NCI-H748 treated with DMSO at 0.1 percent for 48 hours (cell line): ENCODE results near the gene HMCN2.

Experiments used
- DNase-seq: peaks from one replicate; lab custom pipeline; 2025; lab: John Stamatoyannopoulos, UW

HMCN2 gene, protein sequence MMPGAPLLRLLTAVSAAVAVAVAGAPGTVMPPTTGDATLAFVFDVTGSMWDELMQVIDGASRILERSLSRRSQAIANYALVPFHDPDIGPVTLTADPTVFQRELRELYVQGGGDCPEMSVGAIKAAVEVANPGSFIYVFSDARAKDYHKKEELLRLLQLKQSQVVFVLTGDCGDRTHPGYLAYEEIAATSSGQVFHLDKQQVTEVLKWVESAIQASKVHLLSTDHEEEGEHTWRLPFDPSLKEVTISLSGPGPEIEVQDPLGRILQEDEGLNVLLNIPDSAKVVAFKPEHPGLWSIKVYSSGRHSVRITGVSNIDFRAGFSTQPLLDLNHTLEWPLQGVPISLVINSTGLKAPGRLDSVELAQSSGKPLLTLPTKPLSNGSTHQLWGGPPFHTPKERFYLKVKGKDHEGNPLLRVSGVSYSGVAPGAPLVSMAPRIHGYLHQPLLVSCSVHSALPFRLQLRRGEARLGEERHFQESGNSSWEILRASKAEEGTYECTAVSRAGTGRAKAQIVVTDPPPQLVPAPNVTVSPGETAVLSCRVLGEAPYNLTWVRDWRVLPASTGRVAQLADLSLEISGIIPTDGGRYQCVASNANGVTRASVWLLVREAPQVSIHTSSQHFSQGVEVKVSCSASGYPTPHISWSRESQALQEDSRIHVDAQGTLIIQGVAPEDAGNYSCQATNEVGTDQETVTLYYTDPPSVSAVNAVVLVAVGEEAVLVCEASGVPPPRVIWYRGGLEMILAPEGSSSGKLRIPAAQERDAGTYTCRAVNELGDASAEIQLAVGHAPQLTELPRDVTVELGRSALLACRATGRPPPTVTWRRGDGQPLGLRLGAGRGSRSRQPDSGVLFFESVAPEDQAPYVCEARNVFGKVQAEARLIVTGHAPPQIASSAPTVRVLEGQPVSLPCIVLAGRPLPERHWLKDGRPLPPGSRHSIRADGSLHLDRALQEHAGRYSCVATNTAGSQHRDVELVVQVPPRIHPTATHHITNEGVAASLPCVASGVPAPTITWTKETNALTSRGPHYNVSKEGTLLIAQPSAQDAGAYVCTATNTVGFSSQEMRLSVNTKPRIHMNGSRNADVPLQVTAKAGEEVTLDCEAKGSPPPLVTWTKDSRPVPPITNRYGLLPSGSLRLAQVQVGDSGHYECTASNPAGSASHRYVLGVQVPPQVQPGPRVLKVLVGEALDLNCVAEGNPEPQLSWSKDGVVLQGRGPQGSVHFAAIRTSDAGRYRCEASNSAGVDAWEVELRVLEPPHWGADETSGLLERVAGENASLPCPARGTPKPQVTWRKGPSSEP (N-terminal part only)

DNA sequence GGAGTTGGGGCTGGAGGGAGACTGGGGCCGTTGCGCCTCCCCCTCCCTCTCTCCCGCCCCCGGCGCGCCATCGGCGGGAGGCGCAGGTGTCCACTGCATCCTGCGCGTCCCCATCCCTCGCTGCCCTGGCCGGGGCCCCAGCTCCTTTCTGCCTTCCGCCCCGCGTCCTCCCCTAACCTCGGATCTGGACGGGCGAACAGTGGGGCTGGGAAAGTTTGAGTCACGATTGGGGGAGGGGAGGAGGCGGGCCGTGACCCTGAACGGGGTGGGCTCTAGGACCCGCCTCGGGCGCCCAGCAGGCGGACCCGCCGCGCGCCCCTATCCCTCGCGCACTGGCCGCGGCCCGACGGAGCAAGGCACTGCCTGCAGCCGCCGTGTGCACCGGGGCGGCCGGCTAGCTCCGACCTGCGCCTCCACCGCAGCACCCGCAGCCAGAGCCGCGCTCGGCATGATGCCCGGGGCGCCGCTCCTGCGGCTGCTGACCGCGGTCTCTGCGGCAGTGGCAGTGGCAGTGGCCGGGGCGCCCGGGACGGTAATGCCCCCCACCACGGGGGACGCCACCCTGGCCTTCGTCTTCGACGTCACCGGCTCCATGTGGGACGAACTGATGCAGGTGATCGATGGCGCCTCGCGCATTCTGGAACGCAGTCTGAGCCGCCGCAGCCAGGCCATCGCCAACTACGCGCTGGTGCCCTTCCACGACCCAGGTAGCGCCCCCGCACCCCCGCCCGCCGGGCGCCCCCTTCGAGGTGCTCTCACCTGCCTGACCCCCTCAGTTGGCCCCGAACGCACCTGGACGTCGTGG lies at the start of gene HMCN2:
TSS of gene HMCN2 (plus strand) at position 330 of the 805 bp plus-strand sequence. CDS start at position 449, 119 bp downstream.
- no peak for DNase-seq

DNA sequence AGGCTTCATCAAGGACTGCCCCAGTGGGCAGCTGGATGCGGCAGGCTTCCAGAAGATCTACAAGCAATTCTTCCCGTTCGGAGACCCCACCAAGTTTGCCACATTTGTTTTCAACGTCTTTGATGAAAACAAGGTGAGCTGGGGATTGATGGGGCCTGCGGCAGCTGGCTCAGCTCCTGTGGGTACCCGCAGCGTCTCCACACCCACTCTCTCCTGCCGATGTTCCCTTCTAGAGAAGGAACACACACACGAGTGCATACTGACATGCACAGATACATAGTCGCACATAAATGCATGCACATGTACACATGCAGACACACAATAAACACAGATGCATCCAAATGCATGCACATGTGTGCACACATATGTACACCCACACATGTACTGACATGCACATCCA lies 47.7 kb upstream of the HMCN2 start:
- no peak for DNase-seq

DNA sequence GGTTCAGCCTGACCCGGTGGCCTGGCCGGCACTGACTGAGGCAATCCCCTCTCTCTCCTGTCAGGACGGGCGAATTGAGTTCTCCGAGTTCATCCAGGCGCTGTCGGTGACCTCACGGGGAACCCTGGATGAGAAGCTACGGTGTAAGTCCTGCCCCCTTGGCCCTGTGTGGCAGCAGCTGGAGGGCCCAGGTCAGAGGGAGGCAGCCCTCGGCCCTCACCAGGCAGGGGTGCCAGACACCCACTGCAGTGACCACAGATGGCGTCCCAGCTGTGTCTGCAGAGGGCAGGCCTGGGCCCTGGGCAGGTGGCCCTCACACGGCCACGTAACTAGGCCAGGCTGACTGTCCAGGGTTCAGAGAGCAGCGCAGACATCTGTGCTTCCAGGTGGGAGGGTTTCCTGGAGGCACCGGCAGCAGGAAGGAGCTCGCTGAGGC lies 45.9 kb upstream of the HMCN2 start:
- DNase-seq, result no peak

DNA sequence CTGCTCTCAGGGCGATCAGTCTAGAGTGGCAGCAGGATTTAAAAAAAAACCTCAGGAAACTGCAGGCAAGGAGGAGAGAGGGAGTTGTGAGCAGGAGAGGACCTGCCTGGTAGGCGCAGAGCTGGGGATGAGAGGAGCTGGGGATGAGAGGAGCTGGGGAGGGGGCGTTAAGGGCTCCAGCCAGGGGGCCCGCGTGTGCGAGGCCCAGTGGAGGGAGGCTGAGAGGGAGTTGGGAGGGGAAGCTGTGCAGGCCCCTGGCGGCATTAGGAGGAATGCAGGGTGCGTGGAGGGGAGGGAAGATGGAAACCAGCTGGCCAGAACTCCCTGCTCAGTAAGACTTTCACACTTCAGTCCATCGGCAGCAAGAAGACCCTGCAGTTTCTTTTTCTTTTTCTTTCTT lies 45.2 kb upstream of the HMCN2 start:
- DNase-seq, result no peak

DNA sequence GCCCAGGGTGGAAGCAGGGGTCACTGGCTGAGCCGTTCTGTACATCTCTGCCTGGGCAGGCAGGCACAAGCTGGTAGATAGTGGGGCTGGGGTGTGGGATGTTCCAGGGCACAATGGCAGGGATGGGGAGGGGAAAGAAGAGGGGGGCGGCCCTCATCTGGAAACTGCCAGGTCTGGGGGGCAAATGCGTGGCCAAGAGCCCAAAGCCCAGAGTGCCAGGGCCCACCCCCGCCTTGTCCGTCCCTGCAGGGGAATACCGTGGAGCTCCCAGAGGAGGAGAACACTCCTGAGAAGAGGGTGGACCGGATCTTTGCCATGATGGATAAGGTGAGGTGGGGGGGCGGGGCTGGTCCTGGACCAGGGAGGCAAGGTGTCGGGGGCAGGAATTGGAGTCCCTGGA lies 42.7 kb upstream of the HMCN2 start:
- no peak for DNase-seq

DNA sequence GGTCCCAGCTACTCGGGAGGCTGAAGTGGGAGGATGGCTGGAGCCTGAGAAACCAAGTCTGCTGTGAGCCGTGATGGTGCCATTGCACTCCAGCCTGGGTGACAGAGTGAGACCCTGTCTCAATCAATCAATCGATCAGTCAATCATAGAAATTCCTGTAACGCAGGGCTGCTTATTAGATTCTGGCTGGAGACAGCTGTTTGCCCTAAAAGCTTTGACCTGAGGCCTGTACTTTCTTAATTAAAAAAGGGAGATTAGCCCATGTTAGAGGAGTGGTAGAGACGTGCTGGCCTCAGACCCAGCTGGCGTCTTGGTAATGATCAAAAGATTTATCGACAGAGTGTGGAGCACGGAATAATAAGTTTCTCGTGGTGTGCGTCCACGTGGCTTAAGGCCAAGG lies 40.5 kb upstream of the HMCN2 start:
- no peak for DNase-seq

DNA sequence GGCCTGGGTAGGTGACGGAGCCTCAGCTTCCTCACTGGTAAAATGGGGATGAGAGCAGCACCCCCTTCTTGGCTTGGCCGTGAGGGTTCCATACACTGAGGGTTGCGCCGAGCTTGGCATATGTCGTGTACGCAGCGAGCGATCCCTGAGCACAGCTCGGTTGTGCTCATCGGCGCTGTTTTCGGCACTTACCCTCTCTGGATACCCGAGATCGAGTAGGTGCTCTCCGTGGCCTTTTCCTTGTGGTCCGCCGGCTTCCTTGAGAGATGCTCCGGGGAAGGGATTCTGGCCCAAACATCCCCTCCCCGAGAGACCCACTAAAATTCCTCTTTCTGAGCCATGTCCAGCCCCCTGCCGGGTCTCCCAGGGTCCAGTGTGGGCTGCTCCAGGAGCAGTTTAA lies 40.0 kb upstream of the HMCN2 start:
- DNase-seq, result no peak

DNA sequence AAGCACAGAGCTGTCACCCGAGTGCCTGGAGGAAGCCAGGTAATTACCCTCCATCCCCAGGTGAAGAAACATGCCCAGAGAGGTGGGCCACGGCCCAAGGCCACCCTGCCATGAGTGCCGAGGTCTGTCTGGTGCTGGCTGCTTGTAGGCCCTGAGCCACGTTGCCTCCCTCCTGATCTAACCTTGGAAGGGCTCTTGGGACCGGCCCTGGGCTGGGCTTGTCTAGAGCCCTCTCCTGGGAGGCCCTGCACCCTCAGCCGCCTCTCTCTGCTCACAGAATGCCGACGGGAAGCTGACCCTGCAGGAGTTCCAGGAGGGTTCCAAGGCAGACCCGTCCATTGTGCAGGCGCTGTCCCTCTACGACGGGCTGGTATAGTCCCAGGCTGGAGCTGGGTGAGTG lies 39.4 kb upstream of the HMCN2 start:
- DNase-seq, result no peak

DNA sequence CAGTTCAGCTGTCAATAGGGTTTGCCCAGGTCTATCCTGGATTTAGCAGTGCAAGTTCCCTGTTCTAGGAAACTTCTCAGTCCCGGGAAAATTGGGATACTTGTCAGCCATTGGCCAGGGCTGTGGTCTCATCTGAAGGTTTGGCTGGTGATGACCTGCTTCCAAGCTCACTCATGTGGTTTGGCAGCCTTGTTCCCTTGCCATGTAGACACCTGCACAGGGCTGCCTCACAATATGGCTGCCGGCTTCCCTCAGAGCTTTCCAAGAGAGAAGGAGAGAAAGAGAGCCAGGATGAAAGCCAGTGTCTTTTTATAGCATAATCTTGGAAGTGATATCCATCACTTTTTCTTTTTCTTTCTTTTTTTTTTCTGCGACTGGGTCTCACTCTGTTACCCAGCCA lies 37.7 kb upstream of the HMCN2 start:
- no peak for DNase-seq

DNA sequence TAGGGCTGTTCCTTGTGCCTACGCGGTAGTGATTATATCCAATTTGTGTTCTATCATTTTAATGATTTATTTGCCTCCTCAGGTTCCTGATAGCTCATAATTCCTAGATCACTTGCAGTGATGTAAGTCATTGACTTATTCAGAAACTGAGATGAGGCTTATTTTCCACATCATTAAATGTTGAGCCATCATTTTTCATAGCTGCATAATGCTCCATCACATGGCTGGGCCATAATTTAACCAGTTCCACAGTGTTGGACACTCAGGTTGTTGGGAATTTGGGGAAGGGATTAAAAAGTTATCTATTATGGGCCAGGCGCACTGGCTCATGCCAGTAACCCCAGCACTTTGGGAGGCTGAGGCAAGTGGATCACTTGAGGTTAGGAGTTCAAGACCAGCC lies 35.8 kb upstream of the HMCN2 start:
- DNase-seq, result no peak

DNA sequence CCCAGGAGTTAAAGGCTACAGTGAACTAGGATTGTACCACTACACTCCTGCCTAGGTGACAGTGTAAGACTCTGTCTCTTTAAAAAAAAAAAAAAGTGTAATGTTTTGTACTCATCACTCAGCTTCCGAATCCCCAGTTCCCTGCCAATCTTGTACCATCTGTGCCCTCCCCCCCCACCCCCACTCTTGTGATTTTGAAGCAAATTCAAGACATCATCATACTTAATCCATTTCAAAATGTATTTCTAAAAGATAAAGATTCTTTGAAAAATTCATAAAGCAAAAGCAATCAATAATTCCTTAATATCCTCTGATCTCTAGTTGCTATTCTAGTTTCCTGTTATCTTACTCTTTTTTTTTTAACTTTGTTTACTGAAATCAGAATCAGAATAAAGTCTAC lies 34.9 kb upstream of the HMCN2 start:
- DNase-seq, result no peak

DNA sequence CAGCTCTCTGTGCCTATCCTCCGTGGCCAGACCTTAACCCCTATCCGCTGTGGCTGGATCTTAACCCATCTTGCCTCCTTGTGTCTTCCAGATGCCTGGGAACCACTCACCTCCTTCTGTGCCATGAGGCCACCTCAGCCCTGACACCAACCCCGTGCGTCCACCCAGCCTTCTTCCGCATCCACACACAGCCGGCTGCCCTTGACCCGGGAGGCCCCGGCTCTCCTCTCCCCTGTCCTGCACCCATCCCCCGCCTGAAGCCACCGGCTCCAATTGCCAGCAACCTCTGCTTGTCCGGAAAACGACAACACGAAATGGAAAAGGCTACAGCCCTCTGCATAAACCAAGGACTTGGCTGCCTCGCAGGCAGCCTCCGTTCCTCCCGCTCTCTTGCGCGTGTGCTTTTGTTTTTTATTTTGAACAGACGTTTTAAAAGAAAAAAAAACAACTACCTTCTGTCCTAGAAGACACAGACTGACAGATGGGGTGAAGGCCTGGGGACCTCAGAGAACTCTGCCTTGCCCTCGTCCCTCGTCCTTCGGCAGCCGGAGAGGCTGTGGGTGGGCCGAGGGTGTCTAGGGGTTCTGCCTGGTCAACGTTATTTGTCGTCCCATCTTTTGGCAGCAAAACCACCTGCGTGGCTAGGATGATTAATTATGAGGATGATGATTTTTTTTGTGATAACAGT lies 32.5 kb upstream of the HMCN2 start:
- no peak for DNase-seq

DNA sequence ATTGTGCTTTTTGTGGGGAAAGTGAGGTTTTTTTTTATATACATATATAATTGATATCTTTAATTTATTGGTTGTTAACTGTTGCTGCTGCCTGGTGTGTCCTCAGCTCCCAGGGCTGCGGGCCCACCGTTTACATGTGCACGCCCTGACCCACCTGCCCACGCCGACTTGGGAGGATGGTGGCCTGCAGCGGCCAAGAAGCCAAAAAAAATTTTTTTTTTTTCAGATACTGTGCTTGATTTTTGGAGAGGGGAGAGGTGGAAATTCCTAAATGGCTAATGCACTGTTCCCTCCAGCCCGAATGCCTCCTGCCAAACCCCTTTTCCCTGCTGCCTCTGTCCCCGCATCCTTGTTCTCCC lies 32.0 kb upstream of the HMCN2 start:
- DNase-seq, result no peak

DNA sequence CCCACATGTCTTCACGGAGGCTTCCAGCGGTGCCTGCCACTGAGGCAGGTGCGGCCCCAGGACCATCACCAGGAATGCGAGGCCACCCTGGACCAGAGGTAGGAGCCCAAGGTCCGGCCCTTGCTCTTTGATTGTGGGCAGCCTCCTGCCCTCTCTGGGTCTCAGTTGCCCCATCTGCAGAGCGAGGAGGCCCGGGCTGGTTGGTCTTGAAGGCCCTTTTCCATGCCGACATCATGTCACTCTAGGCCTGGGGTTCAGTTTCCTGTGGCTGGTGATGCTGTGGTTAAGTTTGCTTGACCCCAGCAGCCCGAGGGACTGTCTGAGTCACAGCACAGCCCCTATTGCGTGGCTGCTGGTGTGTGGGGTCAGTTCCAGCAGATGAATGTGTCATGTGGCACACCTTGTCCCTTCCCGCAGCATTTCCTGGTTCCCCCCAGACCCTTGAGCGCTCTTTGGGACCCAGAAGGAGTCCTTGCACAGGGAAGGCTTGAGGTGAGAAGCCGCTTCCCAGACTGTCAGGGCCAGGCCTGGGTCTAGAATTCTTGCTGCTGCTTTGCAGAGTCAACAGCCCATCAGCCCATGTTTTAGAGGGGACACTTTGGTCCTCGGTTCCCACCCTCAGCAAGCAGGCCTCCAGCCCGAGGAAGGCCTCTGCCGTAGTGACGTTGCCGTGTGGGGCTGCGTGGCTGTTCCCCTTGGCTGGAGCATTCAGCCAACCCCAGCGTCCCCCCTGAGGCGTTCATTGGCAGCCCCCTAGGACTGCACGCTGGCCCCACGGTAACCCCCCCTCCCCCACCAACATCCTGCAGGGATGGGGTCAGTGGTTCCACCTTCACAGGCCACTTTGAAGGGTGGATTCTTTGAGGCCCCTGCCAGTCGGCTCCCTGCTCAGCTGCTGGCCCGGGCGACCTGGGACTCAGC lies 31.0 kb upstream of the HMCN2 start:
- DNase-seq, result no peak

DNA sequence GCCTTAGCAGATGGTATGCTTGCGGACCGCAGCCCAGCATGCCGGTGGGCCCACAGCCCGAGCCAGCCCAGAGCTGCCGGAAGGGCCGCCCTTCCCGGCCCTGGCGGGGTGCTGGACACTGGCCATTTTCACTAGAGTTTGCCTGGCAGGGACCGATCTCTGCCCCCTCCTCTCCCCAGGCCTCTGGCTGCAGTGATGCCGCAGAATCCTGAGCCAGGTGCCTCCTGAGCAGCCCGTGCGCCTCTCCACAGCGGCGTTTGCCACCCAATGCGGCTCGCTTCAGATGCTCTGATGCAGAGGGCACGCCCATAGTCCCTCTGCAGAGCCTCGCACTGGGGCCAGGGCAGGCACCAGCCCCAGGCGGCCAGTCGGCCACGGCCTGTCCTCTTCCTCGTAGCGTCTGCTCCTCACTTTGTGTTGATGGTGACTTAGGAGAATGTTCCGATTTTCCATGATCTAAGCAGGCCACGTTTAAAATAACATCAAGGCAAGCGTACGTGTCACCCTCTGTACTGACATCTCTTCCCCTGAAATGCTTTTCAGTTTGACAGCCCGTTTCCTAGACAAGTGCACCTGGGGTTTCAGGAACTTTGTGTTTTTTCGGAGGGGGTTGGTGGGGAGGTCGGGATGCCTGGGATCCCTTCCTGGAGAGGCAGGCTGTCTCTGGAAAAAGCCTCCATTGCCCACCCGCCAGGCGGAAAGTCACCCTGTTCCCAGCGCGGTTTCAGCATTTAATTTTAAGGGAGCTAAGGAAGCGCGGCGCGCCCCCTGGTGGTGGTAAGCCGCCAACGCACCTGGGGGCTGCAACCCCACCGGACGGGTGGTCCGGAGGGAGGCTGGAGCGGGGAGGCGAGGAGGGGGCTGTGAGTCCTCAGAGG lies 29.8 kb upstream of the HMCN2 start:
- peak; percentile 31 for DNase-seq

DNA sequence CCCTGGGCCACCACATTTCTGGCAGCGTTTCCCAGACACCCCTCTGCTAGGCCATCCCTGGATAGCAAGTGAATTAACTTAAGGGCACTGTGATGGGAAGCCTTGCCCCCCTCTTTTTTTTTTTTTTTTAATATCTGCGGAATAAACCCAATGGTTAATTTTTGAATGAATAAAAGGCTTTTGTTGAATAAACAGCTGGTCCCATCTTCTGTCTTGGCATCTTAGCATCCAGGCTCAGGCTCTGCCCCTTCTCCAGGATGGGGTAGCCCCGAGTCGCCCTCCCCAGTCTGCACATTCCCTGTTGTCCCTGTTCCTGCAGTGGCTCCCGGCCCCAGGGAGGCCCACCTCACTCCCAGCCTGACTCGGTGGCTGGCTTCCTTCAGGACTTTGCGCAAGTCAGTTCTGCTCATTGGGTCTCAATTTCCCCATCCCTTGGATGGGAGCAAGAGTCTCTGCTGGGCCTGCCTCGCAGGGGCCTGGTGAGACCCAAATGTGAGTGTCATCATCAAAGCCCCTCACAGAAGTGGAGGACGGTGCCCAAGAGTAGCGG lies 29.0 kb upstream of the HMCN2 start:
- no peak for DNase-seq

DNA sequence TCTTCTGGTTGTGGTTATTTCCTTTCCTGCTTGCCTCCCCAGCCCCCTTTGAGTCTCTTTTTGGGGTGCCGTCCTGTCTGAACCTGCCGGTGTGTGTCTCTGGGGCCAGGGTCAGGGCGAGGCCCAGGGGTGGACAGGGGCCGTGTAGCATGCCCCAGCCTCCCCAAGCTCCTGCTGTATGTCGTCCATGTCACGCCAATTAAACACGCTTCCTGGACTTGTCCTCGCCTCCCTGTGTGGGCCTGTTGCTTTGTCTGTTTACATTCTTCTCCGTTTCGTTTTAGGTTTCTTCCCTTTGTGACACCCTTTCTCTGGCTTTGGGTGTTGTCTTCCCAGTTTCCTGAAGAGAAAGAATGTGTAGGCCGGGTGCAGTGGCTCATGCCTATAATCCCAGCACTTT lies 28.5 kb upstream of the HMCN2 start:
- no peak for DNase-seq

DNA sequence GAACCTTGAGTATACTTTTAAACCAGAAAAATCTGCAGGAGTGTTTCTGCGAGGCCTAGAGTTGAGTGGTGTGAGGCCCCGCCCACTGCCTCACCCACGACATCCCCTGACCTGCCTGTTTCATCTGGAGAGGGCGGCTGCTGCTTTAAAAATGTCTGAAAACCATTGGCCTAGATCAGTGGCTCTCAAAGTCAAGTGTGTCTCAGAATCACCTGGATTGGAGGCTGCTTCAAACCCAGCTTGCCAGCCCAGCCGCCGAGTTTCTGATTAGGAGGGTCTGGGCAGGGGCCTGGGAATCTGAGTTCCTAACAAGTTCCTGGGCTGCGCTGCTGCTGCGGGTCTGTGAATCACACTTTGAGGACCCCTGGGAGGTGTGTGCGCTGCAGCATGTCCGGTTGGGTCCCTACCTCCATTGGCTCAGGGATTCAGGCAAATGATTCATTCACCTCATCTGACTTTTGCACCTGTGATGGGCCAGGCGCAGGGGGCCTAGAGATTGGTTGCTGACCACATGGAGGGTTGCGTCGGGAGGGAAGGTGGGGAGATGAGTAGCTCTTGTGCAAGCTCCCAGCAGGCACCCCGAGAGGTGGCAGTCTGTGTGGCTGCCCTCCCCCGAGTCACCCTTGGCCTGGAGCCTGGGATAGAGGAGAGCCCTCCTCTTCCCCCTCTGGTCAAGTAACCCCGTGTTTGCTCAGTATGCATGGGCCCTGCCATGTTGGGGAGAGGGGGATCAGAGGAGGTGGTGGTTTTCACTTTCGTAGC lies 27.6 kb upstream of the HMCN2 start:
- DNase-seq, result no peak
